HepG2 (cell line): ENCODE measurements around the gene KRT6C. TPM values are rescaled to one million over a fixed set of nuclear protein-coding genes. Genes with fewer than 3 reads are reported as not detected.

Experiments used
- ATAC-seq: fragments of 200-7000 bp; cut with Tn5 transposase; 3 replicates; pipeline ENCODE4 v1.9.1; 2020; ENCODE audit warnings: mild to moderate bottlenecking, moderate library complexity
- BruUV-seq: library from RNA; stranded (reverse); fragments of 400-500 nt; replicated peaks from 2 replicates; lab custom pipeline; 2021; lab: Mats Ljungman, UMichigan
- CTCF ChIA-PET: fragments of 300-600 bp; formaldehyde crosslinking; extraction: SDS; loops from one replicate; lab custom pipeline; 2021; ENCODE audit warnings: low total read pairs, inconsistent platforms, low intra/inter-chr PET ratio; lab: Yijun Ruan, JAX
- POLR2A ChIA-PET: fragments of 350-600 bp; sonication (Branson Sonifier 250); formaldehyde crosslinking; loops from one replicate; lab custom pipeline; 2020; ENCODE audit warnings: antibody characterized with exemption, inconsistent platforms; lab: Yijun Ruan, JAX
- DNase-seq: peaks from one replicate; pipeline ENCODE4 v3.0.0-alpha.2; 2015; ENCODE audit warnings: low spot score
- FAIRE-seq: peaks from 3 replicates; lab custom pipeline; 2011; peaks lifted over from hg19 to GRCh38; lab: Jason Lieb, UNC
- H2AFZ ChIP-seq: one replicate; pipeline ENCODE4 v1.6.1; 2011; ENCODE audit warnings: low read length, inconsistent platforms
- H3K27ac ChIP-seq: fragments of 300-600 bp; 3 replicates; pipeline ENCODE4 v1.8.0; 2011; ENCODE audit warnings: mixed run types, mild to moderate bottlenecking, mixed read lengths, low read length, inconsistent platforms; ENCODE audit not compliant: insufficient read depth; ENCODE audit errors: extremely low read length
- H3K27me3 ChIP-seq, 2 experiments: fragments of 200-600 bp in 1 of 2; 2 replicates in 1 of 2; 3 replicates in 1 of 2; pipeline versions ENCODE4 v1.6.0 to v1.8.0; 2011; ENCODE audit warnings: low read length in 2 of 2, mild to moderate bottlenecking in 2 of 2, moderate library complexity in 2 of 2, inconsistent platforms in 1 of 2; ENCODE audit not compliant: insufficient read depth in 2 of 2, control insufficient read depth in 1 of 2
- H3K36me3 ChIP-seq, 2 experiments: fragments of 200-600 bp in 1 of 2; replicated peaks in 1 of 2; 2 replicates in 1 of 2; 3 replicates in 1 of 2; pipeline versions ENCODE4 v1.5.1 to v1.8.0; 2011; ENCODE audit warnings: low read length in 2 of 2, inconsistent platforms in 1 of 2; ENCODE audit not compliant: insufficient read depth in 2 of 2, control insufficient read depth in 1 of 2
- H3K4me1 ChIP-seq: 2 replicates; pipeline ENCODE4 v1.5.1; 2012; ENCODE audit warnings: low read length, inconsistent platforms; ENCODE audit not compliant: insufficient read depth
- H3K4me2 ChIP-seq: 2 replicates; pipeline ENCODE4 v1.6.0; 2011; ENCODE audit warnings: low read depth, low read length, inconsistent platforms
- H3K4me3 ChIP-seq, 3 experiments: fragments of 200-600 bp in 1 of 3; sonication (generic), shearing (Covaris generic) in 1 of 3; replicated peaks in 1 of 3; 2 replicates each; pipeline ENCODE4 v1.5.1; 2011 to 2016; ENCODE audit warnings: low read length in 3 of 3, inconsistent platforms in 2 of 3, low read depth in 2 of 3, mild to moderate bottlenecking in 2 of 3, control low read depth in 1 of 3, mixed read lengths in 1 of 3; ENCODE audit not compliant: insufficient read depth in 1 of 3
- H3K79me2 ChIP-seq: one replicate; pipeline ENCODE4 v1.6.1; 2011; ENCODE audit warnings: low read length, inconsistent platforms; ENCODE audit not compliant: insufficient read depth
- H3K9ac ChIP-seq: 2 replicates; pipeline ENCODE4 v1.6.0; 2011; ENCODE audit warnings: mild to moderate bottlenecking, low read depth, low read length, inconsistent platforms; ENCODE audit not compliant: insufficient read depth
- H3K9me3 ChIP-seq: 2 replicates; pipeline ENCODE4 v1.5.1; 2012; ENCODE audit warnings: mild to moderate bottlenecking, low read length
- H4K20me1 ChIP-seq: 2 replicates; pipeline ENCODE4 v1.6.0; 2011; ENCODE audit warnings: inconsistent platforms, mild to moderate bottlenecking, low read length, moderate library complexity; ENCODE audit not compliant: insufficient read depth
- DBP ChIP-seq: sonication (generic); formaldehyde crosslinking; IDR thresholded peaks from 2 replicates; pipeline ENCODE4 v1.4.0; 2020; ENCODE audit warnings: missing genetic modification reagents; ENCODE audit errors: not compliant biosample characterization
- MAX ChIP-seq: IDR thresholded peaks from 2 replicates; pipeline ENCODE4 v1.6.1; 2012; ENCODE audit warnings: inconsistent platforms
- MLX ChIP-seq: IDR thresholded peaks from 2 replicates; pipeline ENCODE4 v1.6.1; 2016
- NFE2 ChIP-seq: sonication (generic); formaldehyde crosslinking; IDR thresholded peaks from 2 replicates; pipeline ENCODE4 v1.4.0; 2020; ENCODE audit warnings: missing genetic modification reagents
- SETDB1 ChIP-seq: sonication (generic); formaldehyde crosslinking; IDR thresholded peaks from 2 replicates; pipeline ENCODE4 v1.5.1; 2020; ENCODE audit warnings: missing genetic modification reagents, mild to moderate bottlenecking, borderline replicate concordance
- SMAD1 ChIP-seq: sonication (generic); formaldehyde crosslinking; IDR thresholded peaks from 2 replicates; pipeline ENCODE4 v1.4.0; 2020; ENCODE audit warnings: missing genetic modification reagents, low read depth, mild to moderate bottlenecking, borderline replicate concordance
- ZNF136 ChIP-seq: sonication (generic); formaldehyde crosslinking; IDR thresholded peaks from 2 replicates; pipeline ENCODE4 v1.8.1; 2022; ENCODE audit warnings: low read depth, mild to moderate bottlenecking, moderate library complexity, missing genetic modification reagents
- ZNF143 ChIP-seq: sonication (generic); formaldehyde crosslinking; IDR thresholded peaks from 2 replicates; pipeline ENCODE4 v1.4.0; 2020; ENCODE audit warnings: missing genetic modification reagents
- ZNF274 ChIP-seq: sonication (generic); formaldehyde crosslinking; IDR thresholded peaks from 2 replicates; pipeline ENCODE4 v1.5.1; 2020; ENCODE audit warnings: mild to moderate bottlenecking, missing genetic modification reagents
- ZSCAN30 ChIP-seq: sonication (generic); formaldehyde crosslinking; IDR thresholded peaks from 2 replicates; pipeline ENCODE4 v1.5.0; 2020; ENCODE audit warnings: mild to moderate bottlenecking, missing genetic modification reagents
- WGBS: methylation state at CpG from one replicate; pipeline ENCODE4 v1.1.6; 2017; ENCODE audit warnings: low lambda C conversion rate; 5-methylcytosine and 5-hydroxymethylcytosine counted together
- in situ Hi-C: cut with HindIII; loops from 2 replicates; pipeline ENCODE4 v1.10.0; 2017; ENCODE audit warnings: low pct_unique_long_range_greater_than_20kb; ENCODE audit not compliant: extremely low pct_ligation_motif_present
- intact Hi-C: fragments of 100-400 bp; cut with micrococcal nuclease; formaldehyde crosslinking; loops from one replicate; pipeline ENCODE4 v1.10.0; 2022; ENCODE audit not compliant: unreplicated experiment
- polyA plus RNA-seq, 8 experiments: library from polyadenylated mRNA; depleted of rRNA in 3 of 8; stranded (reverse) in 7 of 8; unstranded in 1 of 8; fragments of >200 nt; fragmentation: Illumina TruSeq in 4 of 8; extraction: Trizol in 4 of 8; gene quantifications; 2 replicates each; pipeline versions ENCODE4 v1.2.1 to v1.2.3, GENCODE V29; 2011 to 2016; ENCODE audit warnings: low read depth in 4 of 8, missing spikeins in 1 of 8, mixed read lengths in 1 of 8; ENCODE audit not compliant: insufficient read depth in 1 of 8
- total RNA-seq, 5 experiments: library from RNA; depleted of rRNA; stranded (reverse); fragments of >200 nt; fragmentation: Illumina TruSeq; extraction: Trizol; gene quantifications; 2 replicates each; pipeline ENCODE4 v1.2.3, GENCODE V29; 2016; ENCODE audit warnings: low read depth in 1 of 5
- TF ChIP-seq, protein P1 (sequence below): sonication (generic); formaldehyde crosslinking; IDR thresholded peaks from 2 replicates; pipeline ENCODE4 v1.4.0; 2020; ENCODE audit warnings: mild to moderate bottlenecking, low read depth, missing genetic modification reagents
- TF ChIP-seq, protein P2 (sequence below): sonication (generic); formaldehyde crosslinking; IDR thresholded peaks from 2 replicates; pipeline ENCODE4 v1.5.0; 2020; ENCODE audit warnings: mild to moderate bottlenecking, missing genetic modification reagents

Gene KRT6C
- total and polyA plus RNA-seq, 2 of the 13 experiments (the other 11 are each of a cell fraction or from before 2014, with no cell fraction given): 0.03 TPM; not detected in 1

DNA sequence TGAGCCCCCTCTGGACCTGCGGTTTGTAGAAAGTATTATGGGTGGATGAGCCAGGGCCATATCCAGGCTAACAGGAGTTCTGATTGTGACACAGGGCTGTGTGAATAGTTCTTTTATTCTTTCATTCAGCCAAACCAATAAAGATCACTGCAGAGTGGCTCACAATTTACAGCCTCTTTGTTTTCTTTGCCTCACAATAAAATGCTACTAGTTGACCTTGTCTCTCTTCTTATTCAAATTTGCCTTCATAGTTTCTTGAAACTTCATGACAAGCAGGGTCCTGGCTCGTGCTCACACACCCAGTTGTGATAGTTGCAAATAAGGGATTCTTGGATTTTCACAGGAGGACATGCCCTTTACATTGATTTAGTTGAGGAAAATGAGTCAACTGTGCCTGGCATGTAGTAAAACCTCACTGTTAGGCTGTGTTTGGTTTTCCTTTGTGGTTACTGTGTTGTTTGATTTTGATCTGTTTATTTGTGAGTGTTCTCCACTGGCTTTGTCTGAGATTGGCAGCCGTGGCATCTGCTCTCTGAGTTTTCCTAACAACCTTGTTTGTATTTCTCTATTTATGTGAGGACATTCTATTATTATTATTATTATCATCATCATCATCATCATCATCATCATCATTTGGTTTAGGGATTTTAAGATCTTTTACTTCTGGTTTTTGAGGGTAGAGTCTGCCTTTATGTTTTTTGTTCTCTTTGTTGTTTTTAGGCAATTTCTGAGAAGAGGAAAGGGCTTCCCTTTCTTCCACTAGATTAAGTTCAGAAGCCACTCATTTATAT, 19.0 kb downstream of the KRT6C start (continued):
- no peak for TF ChIP-seq ZSCAN30 (CRISPR knock-in tag)
- TF ChIP-seq ZNF274 (CRISPR knock-in tag): no peak
- TF ChIP-seq, all 625 proteins: peak for 1

DNA sequence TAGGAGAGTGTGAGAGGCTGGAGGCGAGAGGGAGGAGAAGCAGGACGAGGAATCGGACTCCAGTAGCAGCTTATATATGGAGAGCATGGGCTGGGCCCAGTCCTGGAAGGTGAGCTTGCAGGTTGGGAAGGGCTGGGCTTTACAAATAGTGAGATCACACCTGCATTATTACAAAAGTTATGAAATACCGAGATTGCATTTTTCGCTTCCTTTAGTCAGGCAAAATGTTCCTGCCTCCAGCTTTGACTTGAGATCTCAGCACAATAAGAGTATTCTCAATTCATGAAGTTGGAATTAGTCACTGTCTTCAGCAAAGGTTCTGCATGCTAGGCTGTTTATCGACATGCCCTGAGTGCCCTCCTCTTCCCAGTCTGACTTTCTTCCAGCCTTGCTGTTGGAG, 21.5 kb downstream of the KRT6C start, which contains the start of gene KRT6B:
KRT6B (minus strand) TSS at position 46 of the 400 bp plus-strand sequence. CDS start 68 bp downstream, outside the sequence.
- Histone ChIP-seq H2AFZ (no peak within 1 kb of the TSS), H3K36me3 (no peaks in the 10 kb centered on the region), H3K4me1 (no peaks in the 10 kb centered on the region), H3K4me2 (no peak within 1 kb of the TSS), H3K9me3 (no peaks in the 10 kb centered on the region), H3K27me3 (peaks cover 0 to 2% of the 10 kb centered on the region in 2 experiments; a peak in 1 of 5 replicates), H3K27ac (no peak within 1 kb of the TSS), H4K20me1 (no peaks in the 10 kb centered on the region), H3K4me3 (no peak within 1 kb of the TSS), H3K9ac (no peak within 1 kb of the TSS), H3K79me2 (no peaks in the 10 kb centered on the region)
- ATAC-seq (no peak), DNase-seq (no peak), FAIRE-seq (no peak)
- CTCF ChIA-PET: no interaction called here
- intact Hi-C loops (no loop called here), in situ Hi-C loops (no loop called here)
- BruUV-seq: no TSS peak
- POLR2A ChIA-PET: no interaction called here
- TF ChIP-seq SMAD1 (CRISPR knock-in tag) (no peak), ZNF143 (CRISPR knock-in tag) (no peak), MLX (CRISPR knock-in tag) (no peak), SETDB1 (CRISPR knock-in tag) (no peak), DBP (CRISPR knock-in tag) (no peak), NFE2 (CRISPR knock-in tag) (no peak), MAX (no peak), ZNF136 (no peak)
- TF ChIP-seq, protein P1, sequence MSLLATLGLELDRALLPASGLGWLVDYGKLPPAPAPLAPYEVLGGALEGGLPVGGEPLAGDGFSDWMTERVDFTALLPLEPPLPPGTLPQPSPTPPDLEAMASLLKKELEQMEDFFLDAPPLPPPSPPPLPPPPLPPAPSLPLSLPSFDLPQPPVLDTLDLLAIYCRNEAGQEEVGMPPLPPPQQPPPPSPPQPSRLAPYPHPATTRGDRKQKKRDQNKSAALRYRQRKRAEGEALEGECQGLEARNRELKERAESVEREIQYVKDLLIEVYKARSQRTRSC (CRISPR knock-in tag): no peak
- TF ChIP-seq, protein P2, sequence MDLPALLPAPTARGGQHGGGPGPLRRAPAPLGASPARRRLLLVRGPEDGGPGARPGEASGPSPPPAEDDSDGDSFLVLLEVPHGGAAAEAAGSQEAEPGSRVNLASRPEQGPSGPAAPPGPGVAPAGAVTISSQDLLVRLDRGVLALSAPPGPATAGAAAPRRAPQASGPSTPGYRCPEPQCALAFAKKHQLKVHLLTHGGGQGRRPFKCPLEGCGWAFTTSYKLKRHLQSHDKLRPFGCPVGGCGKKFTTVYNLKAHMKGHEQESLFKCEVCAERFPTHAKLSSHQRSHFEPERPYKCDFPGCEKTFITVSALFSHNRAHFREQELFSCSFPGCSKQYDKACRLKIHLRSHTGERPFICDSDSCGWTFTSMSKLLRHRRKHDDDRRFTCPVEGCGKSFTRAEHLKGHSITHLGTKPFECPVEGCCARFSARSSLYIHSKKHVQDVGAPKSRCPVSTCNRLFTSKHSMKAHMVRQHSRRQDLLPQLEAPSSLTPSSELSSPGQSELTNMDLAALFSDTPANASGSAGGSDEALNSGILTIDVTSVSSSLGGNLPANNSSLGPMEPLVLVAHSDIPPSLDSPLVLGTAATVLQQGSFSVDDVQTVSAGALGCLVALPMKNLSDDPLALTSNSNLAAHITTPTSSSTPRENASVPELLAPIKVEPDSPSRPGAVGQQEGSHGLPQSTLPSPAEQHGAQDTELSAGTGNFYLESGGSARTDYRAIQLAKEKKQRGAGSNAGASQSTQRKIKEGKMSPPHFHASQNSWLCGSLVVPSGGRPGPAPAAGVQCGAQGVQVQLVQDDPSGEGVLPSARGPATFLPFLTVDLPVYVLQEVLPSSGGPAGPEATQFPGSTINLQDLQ: no peak
- 25% methylated on average over 6 of the region's 6 CpGs for WGBS
